GDM1 (cell line): Measurements from ENCODE around the gene CPB2.

Experiments used
- DNase-seq: peaks from one replicate; lab custom pipeline; 2025; lab: John Stamatoyannopoulos, UW

CPB2 gene

DNA sequence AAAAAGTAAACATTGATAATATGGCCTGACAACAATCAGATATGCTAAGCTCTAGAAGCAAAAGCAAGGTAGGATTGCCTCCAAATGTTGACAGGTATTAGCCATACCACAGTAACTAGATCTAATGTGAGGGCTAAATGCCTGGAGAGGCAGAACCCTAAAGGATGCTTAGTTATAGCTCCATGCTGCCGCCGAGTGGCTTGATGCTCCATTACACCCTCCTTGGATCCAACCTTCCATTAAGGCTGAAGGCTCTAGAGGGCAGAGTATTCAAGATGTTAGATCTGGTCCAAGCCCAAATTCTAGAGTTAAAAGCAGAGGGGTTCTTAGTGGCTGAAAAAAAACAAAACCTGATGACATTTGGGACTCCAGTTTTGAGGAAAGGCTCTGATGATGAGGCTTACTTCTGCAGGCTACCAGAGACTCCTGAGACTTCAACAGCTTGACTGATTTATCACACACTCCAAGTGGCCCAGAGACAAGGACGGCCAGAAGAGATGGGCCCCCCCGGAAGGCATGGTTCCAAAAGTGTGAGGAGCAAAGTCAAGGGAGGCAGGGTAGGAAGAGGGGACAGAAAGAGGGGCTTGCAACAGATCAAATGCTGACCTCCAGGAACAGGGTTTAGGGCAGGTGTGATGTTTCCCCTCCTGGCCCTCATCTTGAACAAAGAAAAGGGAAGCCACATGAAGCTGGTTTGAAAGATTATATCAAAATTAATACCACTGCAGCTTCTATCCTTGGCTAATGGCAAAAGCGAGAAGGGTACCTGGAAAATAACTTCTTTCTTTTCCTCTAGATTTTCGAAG, 21.9 kb upstream of the CPB2 start:
- DNase-seq: peak; percentile 75

DNA sequence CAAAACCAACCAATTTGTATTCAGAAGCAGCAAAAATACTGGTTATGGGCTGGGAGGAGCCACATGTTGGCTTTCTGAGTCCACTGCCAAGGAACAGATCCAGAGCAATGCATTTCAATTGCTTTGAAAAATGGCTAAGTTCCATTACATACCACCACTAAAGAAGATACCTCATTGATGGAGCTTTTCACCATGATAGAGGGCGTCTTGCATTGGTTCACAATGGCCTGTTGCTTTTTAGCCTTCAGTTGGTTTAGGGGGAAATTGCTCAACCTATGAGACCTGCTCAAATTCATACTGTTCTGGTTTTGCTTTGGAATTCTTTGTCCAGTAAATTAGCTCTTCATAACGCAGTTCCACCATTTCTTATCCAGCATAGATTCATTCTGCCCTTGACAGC, 21.2 kb upstream of the CPB2 start:
- no peak for DNase-seq

DNA sequence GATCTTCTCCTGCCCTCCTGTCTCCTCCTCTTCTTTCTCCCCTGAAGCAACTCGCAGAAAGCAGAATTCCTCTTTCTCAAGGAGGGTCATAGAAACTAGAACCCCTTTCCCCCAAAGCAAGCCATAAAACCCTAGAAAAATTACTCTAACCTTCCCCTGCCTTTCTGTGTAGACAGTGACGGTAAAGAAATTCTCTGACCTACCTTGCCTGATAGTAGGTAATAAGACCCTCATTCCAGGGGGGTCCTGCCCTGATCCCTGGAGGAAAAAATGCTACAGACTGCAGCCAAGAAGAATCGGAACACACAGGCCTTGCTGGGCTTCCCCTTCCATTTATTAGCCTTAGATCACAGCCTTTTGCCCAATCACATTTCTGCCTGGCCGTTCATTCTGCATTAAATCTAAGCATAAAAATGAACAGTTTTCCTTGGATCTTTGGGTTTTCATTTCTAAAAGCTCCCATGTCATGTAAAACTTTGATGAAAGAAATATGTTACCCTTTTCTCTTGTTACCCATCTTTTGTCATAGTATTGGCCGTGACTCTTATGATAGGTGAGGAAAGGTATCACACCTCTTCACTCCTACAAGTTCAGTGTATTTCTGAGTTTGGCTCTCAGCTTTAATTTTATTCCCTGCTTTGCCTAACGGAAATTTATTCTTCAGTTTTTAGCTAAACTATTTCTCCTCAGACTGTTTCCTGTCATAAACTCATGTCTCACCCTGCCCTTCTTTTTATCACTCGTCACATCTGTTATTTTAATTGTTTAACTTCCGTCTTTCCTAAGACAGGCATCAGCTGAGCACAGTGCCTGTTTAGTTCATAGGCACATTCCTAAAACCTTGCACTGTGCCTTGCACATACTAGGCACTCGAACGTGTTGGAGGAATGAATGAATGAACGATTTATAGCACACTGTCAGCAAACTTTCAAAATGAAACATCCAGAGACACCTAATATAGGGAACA, 20.4 kb upstream of the CPB2 start:
- DNase-seq: peak; percentile 47

DNA sequence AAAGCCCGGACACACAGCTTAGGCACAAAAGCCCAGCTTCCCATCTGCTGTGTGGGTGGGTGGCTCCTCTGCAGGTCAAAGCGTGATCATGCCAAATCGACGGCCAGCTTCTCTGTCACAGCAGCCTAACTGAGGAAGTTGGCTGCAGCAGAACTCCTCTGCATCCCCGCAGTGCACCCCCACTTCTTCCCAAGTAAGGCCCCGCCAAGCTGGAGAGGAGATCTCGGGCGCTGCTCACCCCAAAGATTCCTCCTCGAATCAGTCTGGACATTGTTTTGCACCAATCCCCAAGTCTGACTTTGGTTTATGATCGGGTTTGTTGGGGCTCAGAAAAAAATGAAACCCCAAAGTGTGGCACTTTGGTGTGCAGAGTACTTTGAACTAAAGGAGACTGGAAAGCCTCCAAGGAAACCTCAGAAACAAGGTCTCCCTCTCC, 19.7 kb upstream of the CPB2 start:
- DNase-seq: peak; percentile 19

DNA sequence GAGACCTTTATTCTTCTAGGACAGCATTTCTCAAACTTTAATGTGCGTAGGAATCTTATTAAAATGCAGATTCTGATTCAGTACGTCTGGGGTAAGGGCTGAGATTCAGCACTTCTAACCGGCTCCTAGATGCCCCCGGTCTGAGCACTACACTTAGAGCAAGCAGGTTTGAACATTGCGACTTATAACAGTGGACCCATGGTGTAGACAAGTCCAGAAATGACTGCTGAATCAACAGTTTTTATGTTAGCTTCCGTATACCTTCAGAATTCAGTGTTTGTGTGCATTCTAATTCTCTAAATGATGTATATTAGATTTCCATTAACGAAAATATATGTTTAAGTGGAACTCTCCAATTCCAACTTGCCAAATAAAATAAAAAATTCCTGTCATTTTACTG, 17.5 kb upstream of the CPB2 start:
- no peak for DNase-seq

DNA sequence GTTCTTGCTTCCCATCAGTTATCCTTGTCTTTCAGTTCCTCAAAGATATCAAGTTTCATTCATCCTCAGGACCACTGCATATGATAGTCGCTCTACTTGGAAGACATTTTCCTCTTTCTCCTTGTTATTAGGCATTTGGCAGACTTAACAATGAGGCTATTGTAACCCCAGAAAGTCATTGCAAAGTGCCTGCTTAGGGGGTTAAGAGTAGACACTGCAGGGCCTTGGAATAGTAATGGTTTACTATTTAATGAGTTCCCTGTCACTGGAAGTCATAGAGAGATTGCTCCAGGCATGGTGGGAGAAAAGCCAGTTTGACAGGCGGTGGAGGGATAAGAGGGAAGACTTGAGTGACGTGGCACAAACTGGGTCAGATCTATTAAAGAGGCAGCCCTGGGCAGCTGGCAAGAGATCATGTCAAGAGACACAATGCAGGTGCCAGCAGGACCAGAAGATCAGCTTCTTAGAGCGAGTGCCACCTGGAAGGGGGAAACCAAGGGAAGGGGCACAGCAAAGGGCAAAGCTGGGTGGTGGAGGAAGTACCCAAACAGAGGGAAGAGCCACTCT, 16.8 kb upstream of the CPB2 start:
- no peak for DNase-seq

DNA sequence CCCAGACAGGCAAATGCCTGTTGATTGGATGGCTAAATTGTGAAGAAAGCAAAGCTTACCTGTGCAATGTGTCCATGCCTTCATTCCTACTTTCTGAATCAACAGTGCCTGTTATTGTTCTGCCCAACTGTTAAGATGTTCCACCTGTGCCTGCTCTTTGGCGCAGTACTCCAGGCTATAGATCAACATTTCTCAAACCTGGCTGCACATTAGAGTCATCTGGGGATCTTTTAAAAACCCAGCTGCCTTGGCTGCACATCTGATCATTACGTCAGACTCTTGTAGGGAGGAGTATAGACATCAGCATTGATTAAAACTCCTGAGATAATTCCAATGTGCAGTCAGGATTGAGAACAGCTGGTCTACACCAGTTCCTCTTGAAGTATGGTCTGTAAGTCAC, 16.2 kb upstream of the CPB2 start:
- no peak for DNase-seq

DNA sequence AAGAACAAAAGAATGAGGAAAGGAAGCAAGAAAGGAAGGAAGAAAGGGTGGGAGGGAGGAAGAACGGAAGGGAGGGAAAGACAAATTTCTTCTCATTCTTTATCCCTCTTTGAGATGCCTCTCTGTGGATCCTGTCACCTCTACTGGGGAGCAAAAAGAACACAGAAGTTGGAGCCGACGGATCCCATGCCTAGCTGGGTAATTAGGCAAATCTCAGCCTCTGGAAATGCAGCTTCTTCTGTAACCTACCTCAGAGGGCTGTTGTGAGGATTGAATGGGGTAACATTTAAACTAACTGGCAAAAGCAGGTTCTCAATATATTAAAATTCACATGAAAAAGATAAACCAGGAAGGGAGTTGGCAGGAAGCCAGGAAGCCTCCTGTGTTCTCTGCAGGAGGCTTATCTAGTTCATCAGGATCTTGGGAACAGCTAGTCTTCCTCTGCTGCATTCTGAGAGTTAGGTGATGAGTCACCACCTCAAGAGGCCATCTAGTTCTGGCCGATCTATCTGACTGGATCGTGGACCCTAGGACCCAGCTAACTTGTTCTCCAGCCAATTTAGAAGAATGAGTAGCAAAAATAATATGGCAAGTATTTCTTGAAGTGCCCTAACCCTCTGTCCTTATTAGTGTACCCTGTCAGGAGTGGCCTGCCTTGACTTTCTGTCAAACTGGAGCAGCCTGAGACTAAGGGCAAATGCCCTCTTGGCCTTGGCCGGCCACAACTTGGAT, 15.2 kb upstream of the CPB2 start:
- DNase-seq: no peak

DNA sequence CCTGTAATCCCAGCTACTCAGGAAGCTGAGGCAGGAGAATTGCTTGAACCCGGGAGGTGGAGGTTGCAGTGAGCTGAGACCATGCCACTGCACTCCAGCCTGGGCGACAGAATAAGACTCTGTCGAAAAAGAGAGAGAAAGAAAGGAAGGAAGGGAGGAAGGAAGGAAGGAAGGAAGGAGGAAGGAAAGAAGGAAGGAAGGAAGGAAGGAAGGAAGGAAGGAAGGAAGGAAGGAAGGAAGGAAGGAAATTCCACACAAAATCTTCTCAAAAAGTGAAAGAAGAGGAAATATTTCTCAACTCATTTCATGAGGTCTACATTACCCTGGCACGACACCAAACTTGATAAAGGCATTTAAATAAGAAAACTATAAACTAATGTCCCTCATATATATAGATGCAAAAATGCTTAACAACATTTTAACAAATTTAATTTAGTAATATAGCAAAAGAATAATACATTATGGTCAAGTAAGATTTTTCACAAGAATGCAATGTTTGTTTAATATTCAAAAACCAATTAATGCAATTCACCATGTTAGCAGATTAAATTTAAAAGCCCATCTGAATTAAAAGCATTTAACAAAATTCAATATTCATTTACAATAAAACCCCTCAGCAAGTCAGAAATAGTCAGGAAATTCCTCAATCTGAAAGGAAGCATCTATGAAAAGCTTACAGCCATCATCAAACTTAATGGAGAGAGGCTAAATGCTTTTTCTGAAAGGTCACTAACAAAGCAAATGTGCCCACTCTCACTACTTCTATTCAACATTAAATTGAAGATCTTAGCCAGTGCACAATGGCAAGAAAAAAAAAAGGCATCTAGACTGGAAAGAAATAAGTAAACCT, 12.0 kb upstream of the CPB2 start:
- no peak for DNase-seq

DNA sequence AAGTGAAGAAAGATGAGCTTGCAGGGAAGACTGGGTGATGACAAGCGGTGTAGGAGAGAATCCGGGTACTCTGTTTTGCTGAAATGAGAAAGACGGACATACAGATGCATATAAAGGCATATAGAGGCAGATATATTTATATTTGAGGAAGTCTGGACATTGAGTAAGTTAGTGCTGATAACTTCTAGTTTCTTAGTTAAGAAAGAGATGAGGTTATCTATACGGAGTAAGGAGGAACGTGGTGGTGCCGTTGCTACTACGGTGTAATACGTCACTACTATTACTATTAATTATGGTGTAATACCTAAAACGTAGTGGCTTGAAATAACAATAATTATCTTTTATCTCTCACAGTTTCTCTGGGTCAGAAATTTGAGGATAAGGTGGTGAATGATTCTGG, 9.8 kb upstream of the CPB2 start:
- no peak for DNase-seq

DNA sequence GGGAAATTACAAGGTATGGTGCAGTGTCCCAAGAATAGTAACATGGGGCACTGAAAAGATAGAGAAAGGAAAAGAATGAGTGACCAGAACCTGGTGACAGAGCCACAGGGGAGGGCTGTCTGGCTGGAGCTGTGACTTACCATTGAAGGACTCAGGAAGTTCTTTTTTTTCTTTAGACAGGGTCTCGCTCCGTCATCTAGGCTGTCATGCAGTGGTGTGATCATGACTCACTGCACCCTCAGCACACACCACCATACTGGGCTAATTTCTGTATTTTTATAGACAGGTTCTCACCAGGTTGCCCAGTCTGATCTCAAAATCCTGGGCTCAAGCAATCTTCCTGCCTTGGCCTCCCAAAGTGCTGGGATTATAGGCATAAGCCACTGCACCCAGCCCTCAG, 8.8 kb upstream of the CPB2 start:
- DNase-seq: no peak

DNA sequence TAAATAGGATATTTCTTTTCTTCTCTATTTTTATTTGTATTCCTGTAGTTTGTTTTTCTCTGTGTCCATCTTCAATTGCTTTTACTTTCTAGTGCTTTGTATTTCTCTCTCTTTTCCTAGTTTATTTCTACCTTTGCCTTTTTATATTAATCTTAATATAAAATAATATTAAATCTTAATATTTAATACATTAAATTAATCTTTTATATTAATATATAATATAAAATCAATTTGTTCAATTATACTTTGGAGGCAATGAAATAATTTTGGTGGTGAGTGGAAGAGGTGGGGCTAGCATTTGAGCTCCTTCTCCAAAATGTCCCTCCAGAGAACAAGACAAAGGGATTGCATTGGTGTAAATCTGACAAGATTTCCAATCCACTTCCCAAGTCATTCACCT, 6.3 kb upstream of the CPB2 start:
- DNase-seq: no peak

DNA sequence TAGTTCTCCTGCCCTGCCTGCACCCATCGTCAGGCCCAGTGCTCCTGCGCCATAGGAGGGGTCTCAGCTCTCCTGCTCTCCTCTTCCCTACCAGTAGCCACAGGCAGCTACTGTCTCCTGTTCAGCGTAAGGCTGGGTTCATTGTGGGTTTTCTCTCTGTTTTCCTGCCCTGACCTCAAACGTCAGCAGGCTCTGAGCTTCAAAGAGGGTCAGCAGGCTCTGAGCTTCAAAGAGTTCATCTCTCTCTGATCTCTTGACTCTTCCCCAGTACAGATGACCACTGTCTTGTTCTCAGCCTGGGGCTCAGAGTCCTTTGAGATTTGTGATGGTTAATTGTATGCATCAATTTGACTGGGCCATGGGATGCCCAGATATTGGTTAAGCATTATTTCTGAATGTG, 4.6 kb upstream of the CPB2 start:
- DNase-seq: no peak

DNA sequence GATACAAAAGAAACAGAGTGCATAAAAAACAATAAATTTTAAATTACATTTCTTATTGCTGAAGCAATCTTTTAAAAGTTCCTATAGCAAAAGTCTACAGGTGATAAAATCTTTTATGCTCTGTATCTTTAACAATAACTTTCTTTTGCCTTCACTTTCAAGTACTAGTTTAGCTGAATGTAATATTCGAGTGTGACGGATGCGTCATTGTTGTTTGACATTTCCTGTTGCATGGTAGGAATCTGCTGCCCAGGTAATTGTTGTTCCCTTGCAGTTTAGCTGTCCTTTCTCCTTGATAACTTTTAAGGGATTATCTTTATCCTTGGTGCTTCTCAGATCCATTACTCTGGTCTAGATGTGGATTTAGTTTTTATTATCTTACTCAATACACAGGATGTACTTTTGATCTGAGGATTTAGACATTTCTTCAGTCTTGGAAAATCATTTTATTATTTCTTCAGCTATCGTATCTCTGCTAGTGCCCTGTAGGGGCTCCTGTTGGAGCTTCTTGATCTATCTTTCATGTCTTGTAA, 2.1 kb upstream of the CPB2 start:
- DNase-seq: no peak

DNA sequence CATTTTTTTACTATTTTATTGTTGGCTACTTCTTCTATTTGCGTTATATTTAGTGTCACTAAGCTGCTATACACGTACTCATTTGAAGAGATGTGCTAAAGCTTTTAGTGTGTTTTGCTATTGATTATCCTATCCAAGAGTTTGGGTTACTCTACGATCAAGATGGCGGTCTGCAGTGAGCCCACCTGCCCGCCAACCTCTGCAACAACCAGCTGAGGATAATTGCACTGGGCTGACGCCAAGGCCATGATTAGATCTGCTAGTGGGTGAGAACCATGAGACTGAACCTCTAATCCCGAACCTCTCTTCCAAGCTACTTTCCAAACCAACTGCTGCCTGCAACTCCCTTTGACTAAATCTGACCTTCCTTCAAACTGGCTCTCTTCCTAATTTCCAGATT, 1.8 kb downstream of the CPB2 start:
- no peak for DNase-seq

DNA sequence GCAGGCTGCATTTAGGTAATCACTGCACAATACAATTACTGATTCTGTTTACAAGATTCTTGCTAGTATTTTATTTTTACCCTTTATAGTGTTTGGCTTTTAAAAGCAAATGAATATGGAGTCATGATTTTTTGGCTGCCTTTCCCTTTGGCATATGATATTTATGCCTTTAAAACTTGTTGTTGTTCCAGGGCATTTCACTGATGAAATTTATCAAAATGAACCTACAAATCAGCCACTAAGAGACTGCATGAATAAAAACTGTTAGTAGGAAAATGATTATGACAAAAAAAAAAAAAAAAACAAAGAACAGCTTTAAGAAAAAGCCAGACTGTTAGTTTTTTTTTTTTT, 2.6 kb downstream of the CPB2 start:
- DNase-seq: no peak

DNA sequence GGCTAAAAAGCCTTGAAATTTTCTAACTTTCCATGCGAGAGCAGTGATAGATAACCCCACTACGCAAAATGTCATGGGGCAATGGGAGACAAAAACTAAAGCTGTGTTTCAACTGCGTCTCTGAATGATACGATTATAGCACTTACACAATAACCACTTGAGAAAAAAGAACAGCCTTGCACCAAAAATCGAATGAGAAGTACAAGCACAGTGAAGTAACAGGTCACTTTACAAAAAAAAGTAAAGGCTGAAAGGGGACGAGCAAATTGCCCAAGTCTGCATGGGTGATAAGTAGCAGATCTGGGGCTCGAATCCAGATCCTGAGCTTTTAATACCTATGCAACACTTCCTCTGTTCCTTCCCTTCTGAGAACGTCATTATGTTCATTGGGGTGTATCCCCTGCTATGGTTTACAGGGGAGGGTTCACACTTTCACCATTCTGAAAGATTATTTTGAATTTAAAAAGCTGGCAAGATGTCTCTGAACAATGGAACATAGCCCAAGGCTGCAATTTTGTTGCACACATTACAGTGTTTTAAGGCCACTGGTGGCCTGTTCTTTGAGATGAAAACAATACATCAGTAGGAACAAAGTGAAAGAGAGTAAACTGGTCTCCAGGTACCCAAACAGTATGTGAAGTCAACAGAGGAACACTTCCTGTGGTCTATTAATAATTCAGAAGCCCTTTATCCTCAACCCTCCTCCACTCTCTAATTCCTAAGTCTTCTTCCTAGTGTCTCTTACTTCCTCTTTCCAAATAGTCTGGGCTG, 3.2 kb downstream of the CPB2 start:
- DNase-seq: no peak

DNA sequence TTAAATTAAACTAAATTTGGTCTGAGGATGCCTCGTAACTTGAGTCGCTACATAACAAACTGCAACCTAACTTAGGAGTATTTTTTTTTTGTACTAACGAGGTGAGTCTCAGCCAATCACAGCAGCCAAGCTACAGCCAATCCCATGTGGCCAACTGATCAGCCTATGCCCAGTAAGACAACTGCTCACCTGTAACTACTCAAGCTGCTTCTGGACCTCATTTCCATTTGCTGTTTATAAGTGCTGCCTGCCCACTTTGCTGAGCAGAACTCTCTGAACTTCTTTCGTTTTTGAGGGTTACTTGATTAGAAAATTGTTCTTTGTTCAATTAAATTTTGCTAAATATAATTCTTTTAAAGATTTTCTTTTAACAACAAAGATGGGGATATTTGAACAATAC, 3.8 kb downstream of the CPB2 start:
- no peak for DNase-seq

DNA sequence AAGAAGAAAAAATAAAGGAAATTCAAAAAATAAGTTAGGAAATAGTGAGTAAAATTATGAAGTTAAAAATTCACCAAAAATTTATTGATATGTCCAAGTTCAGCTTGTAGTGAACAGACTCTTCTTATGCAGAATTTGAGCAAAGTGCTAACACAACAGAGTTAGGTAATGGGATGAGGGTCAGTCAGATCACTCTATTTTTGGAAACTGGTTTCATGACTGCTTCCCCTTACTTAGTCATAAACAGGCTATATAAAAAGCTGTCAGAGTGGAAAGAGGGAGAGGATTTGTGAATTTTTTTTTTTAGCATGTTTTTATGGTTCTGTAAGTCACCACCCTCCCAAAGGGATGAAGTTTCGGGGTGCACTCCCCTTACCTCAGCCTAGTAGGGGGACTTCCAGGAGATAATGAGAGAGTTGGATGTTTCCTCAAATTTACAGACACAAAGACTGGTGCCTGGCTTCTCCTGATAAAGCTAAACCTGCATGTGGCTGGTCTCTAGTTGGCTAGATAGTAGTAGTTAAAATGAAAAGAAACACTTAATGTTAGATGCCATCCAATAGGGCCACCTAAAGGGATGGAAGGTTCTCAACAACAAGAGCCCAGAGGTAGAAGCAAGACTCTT, 4.5 kb downstream of the CPB2 start:
- DNase-seq: no peak

DNA sequence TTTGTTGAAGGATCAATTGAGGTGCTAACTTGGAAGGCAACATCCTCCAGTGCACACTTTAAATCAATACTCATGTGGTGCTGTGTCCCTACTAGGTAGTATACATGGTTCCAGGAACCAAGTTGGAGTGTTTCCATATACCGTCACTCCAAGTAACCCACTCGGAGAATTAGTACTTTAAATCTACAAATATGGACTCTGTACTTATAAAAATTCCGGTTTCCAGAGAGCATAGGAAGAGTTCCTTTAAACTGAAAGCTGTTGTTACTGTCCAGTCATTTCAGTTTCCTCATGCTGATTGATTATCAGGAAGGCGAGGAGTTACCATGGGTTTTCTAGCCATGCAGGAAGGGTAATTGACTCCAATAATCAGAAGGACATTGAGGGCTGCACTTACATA, 7.2 kb downstream of the CPB2 start:
- DNase-seq: no peak
